ENCODE results near the gene SCRN1.
"Not testable (repeated sequence)": the region's sequence is repeated elsewhere in the genome, so short reads cannot be mapped to it uniquely, and the experiment has no call there.

The SCRN1 gene

GRCh38 chr7:29968683-29969395, 20.8 kb downstream of the SCRN1 start:
- no peaks in the 10 kb centered on the region for H3K27me3 Mint-ChIP-seq
- H3K27ac Mint-ChIP-seq, result no peak overlapping the region
- no peaks in the 10 kb centered on the region for H3K9me3 Mint-ChIP-seq
- H3K36me3 Mint-ChIP-seq (ENCODE audit: low read depth), result no peaks in the 10 kb centered on the region
- H3K4me3 Mint-ChIP-seq, result no peak overlapping the region
- ATAC-seq (no peak), DNase-seq (no peak)
- H3K4me1 Mint-ChIP-seq, result peaks cover 5% of the 10 kb centered on the region

- Mint-ChIP-seq H3K27me3 (no peaks in the 10 kb centered on the region), H3K9me3 (no peaks in the 10 kb centered on the region), H3K36me3 (ENCODE audit: low read depth) (no peaks in the 10 kb centered on the region), H3K4me3 (no peak overlapping the region), H3K4me1 (peaks cover 2% of the 10 kb centered on the region), H3K27ac (no peak overlapping the region)
- ATAC-seq (no peak), DNase-seq (no peak)
These were observed 24.6 kb downstream of the SCRN1 start for GRCh38 chr7:29965030-29965429.

GRCh38 chr7:29962035-29962434, 27.6 kb downstream of the SCRN1 start:
- H3K4me3 Mint-ChIP-seq, result no peak overlapping the region

GRCh38 chr7:29961611-29962010, 28.0 kb downstream of the SCRN1 start:
- not testable (repeated sequence) for H3K27me3 Mint-ChIP-seq; H3K27ac Mint-ChIP-seq; H3K4me3 Mint-ChIP-seq; H3K36me3 Mint-ChIP-seq (ENCODE audit: low read depth); H3K9me3 Mint-ChIP-seq; ATAC-seq; H3K4me1 Mint-ChIP-seq; DNase-seq

More at GRCh38 chr7:29962035-29962434, 27.6 kb downstream of the SCRN1 start:
- DNase-seq (no peak), ATAC-seq (no peak)
- Mint-ChIP-seq H3K27me3 (no peaks in the 10 kb centered on the region), H3K4me1 (peaks cover 4% of the 10 kb centered on the region), H3K9me3 (no peaks in the 10 kb centered on the region), H3K36me3 (ENCODE audit: low read depth) (no peaks in the 10 kb centered on the region), H3K27ac (no peak overlapping the region)

- ATAC-seq, result no peak
- no peak for DNase-seq
- H3K27me3 Mint-ChIP-seq, result no peaks in the 10 kb centered on the region
- H3K9me3 Mint-ChIP-seq, result no peaks in the 10 kb centered on the region
- H3K4me3 Mint-ChIP-seq, result no peak overlapping the region
- peaks cover 17% of the 10 kb centered on the region for H3K4me1 Mint-ChIP-seq
- no peak overlapping the region for H3K27ac Mint-ChIP-seq
- no peaks in the 10 kb centered on the region for H3K36me3 Mint-ChIP-seq (ENCODE audit: low read depth)
These were observed 30.8 kb downstream of the SCRN1 start for GRCh38 chr7:29958667-29959358.

- Mint-ChIP-seq H3K4me3 (no peak overlapping the region), H3K27me3 (no peaks in the 10 kb centered on the region), H3K4me1 (peaks cover 17% of the 10 kb centered on the region), H3K36me3 (ENCODE audit: low read depth) (no peaks in the 10 kb centered on the region), H3K9me3 (no peaks in the 10 kb centered on the region), H3K27ac (no peak overlapping the region)
- no peak for ATAC-seq
- no peak for DNase-seq
These were observed 31.9 kb downstream of the SCRN1 start for GRCh38 chr7:29957521-29958310.

GRCh38 chr7:29956487-29956836, 33.1 kb downstream of the SCRN1 start:
- Mint-ChIP-seq H3K27me3 (no peaks in the 10 kb centered on the region), H3K4me3 (no peak overlapping the region), H3K27ac (no peak overlapping the region), H3K36me3 (ENCODE audit: low read depth) (no peaks in the 10 kb centered on the region), H3K4me1 (peaks cover 17% of the 10 kb centered on the region), H3K9me3 (no peaks in the 10 kb centered on the region)
- no peak for ATAC-seq
- no peak for DNase-seq

GRCh38 chr7:29955799-29956486, 33.7 kb downstream of the SCRN1 start:
- Mint-ChIP-seq H3K27me3 (no peaks in the 10 kb centered on the region), H3K36me3 (ENCODE audit: low read depth) (no peaks in the 10 kb centered on the region), H3K9me3 (no peaks in the 10 kb centered on the region), H3K27ac (no peak overlapping the region), H3K4me3 (no peak overlapping the region), H3K4me1 (peaks cover 17% of the 10 kb centered on the region)
- DNase-seq, result peak; percentile 10
- peak; percentile 88 for ATAC-seq

- DNase-seq, result no peak
- no peaks in the 10 kb centered on the region for H3K9me3 Mint-ChIP-seq
- no peak overlapping the region for H3K4me3 Mint-ChIP-seq
- H3K36me3 Mint-ChIP-seq (ENCODE audit: low read depth), result no peaks in the 10 kb centered on the region
- ATAC-seq, result no peak
- H3K4me1 Mint-ChIP-seq, result peaks cover 17% of the 10 kb centered on the region
- no peaks in the 10 kb centered on the region for H3K27me3 Mint-ChIP-seq
- H3K27ac Mint-ChIP-seq, result no peak overlapping the region
These were observed 34.4 kb downstream of the SCRN1 start for GRCh38 chr7:29955075-29955792.

GRCh38 chr7:29953726-29954347, 35.8 kb downstream of the SCRN1 start:
- ATAC-seq (no peak), DNase-seq (no peak)
- Mint-ChIP-seq H3K27me3 (no peaks in the 10 kb centered on the region), H3K4me3 (no peak overlapping the region), H3K4me1 (peaks cover 17% of the 10 kb centered on the region), H3K36me3 (ENCODE audit: low read depth) (no peaks in the 10 kb centered on the region), H3K27ac (no peak overlapping the region), H3K9me3 (no peaks in the 10 kb centered on the region)

- Mint-ChIP-seq H3K9me3 (no peaks in the 10 kb centered on the region), H3K4me1 (peaks cover 6% of the 10 kb centered on the region), H3K27me3 (no peaks in the 10 kb centered on the region), H3K36me3 (ENCODE audit: low read depth) (no peaks in the 10 kb centered on the region), H3K27ac (no peak overlapping the region), H3K4me3 (no peak overlapping the region)
- no peak for ATAC-seq
- no peak for DNase-seq
These were observed 38.4 kb downstream of the SCRN1 start for GRCh38 chr7:29951206-29951605.

- ATAC-seq, result no peak
- no peaks in the 10 kb centered on the region for H3K4me1 Mint-ChIP-seq
- H3K36me3 Mint-ChIP-seq (ENCODE audit: low read depth), result no peaks in the 10 kb centered on the region
These were observed 39.1 kb downstream of the SCRN1 start for GRCh38 chr7:29950480-29950879.

GRCh38 chr7:29948587-29948986, 41.0 kb downstream of the SCRN1 start:
- Mint-ChIP-seq H3K4me3 (no peak overlapping the region), H3K4me1 (no peaks in the 10 kb centered on the region), H3K27me3 (no peaks in the 10 kb centered on the region), H3K9me3 (no peaks in the 10 kb centered on the region), H3K36me3 (ENCODE audit: low read depth) (no peaks in the 10 kb centered on the region), H3K27ac (no peak overlapping the region)
- DNase-seq, result no peak
- no peak for ATAC-seq

More at GRCh38 chr7:29950480-29950879, 39.1 kb downstream of the SCRN1 start:
- no peak for DNase-seq
- H3K9me3 Mint-ChIP-seq, result no peaks in the 10 kb centered on the region
- H3K27me3 Mint-ChIP-seq, result no peaks in the 10 kb centered on the region
- no peak overlapping the region for H3K27ac Mint-ChIP-seq
- no peak overlapping the region for H3K4me3 Mint-ChIP-seq

Measured in activated naive CD8-positive, alpha-beta T cell treated with anti-CD3 and anti-CD28 coated beads, Interleukin-2, amount 50 U/mL, for 24 hours (primary cell).